Measurements from ENCODE around the gene DPYSL5. TPM values are rescaled to one million over a fixed set of nuclear protein-coding genes. Genes with fewer than 3 reads are reported as not detected.

The DPYSL5 gene
- total RNA-seq, 1 donor from 2014 or later: 0.63 TPM

DNA sequence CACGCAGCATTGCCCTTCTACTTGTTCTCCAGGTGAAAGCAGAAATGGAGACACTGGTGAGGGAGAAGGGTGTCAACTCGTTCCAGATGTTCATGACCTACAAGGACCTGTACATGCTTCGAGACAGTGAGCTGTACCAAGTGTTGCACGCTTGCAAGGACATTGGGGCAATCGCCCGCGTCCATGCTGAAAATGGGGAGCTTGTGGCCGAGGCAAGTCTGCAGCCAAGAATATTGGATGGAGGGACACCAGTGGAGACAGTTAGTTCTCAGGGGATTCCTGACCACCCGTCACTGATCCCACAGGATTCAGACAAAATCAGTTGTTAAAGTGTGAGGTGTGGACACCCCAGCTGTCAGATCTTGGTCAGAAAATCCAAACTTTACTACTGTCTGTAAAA is 79.3 kb downstream of the DPYSL5 start:
- DNase-seq (ENCODE audit: low read depth): no peak
- H3K4me3 ChIP-seq (ENCODE audit: low read depth, low read length): no peak overlapping the region
- TF ChIP-seq CTCF (conservative IDR thresholded peaks at IDR 0.05; ENCODE audit: low read depth, low read length): no peak

GRCh38 chr2:26932974-26933373 is 85.0 kb downstream of the DPYSL5 start:
- no peak for TF ChIP-seq CTCF (conservative IDR thresholded peaks at IDR 0.05; ENCODE audit: low read depth, low read length)
- H3K4me3 ChIP-seq (ENCODE audit: low read depth, low read length): no peak overlapping the region
- no peak for DNase-seq (ENCODE audit: low read depth)

DNA sequence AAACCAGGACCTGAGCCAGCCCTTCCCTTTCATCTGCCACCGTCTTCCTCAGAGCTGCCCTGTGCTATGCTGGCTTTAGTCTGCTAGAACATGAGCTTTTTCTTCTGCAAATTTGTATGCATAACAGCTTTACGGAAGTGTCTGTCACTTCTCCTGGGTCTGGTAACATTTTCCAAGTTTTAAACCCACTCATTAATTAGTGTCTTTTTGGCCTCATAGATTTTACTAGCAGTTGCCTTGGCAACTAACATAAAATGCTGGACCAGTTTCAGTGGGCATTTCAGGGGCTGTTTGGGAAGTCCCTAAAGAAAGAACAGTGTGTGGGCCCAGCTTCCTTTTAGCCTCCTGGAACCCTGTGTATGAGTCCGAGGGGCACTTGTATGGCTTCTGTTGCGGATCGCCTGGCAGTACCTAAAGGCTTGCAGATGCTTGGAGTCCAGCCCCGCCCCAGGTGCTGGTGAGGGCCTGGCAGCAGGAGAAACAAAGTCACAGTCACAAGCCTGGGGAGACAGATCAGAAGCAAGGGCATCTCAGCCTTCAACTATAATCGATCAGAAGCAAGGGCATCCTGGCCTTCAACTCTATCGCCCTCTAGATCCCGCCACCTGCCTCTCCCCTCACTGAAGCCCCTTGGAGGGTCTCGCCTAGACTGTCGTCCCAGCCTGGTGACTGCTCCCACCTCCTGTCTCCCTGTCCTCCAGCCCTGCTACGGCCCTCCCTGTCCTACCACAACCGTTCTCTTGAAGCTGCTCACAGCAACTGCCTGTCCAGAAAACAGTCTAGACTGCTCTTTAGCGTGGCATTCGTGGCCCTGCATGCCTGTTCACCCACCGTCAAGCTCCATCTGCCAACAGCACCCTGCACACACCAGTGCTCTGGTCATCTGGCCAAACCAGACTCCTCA is 85.8 kb downstream of the DPYSL5 start:
- TF ChIP-seq CTCF (conservative IDR thresholded peaks at IDR 0.05; ENCODE audit: low read depth, low read length): no peak
- H3K4me3 ChIP-seq (ENCODE audit: low read depth, low read length): no peak overlapping the region
- no peak for DNase-seq (ENCODE audit: low read depth)

DNA sequence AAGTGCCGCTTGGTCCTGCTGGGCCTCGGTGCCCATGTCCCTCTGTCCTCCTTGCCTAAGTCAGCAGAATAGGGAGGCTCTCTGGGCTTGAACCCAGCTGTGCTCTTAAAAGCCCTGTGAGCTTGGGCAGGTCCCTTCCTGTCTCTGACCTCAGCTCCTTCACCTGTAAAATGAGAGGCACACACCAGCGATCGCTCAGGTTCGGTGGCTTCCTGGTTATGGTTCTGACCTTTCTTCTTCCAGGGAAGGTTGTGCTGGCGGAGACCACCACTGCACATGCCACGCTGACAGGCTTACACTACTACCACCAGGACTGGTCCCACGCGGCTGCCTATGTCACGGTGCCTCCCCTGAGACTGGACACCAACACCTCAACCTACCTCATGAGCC is 86.4 kb downstream of the DPYSL5 start:
- no peak overlapping the region for H3K4me3 ChIP-seq (ENCODE audit: low read depth, low read length)
- no peak for DNase-seq (ENCODE audit: low read depth)
- no peak for TF ChIP-seq CTCF (conservative IDR thresholded peaks at IDR 0.05; ENCODE audit: low read depth, low read length)

DNA sequence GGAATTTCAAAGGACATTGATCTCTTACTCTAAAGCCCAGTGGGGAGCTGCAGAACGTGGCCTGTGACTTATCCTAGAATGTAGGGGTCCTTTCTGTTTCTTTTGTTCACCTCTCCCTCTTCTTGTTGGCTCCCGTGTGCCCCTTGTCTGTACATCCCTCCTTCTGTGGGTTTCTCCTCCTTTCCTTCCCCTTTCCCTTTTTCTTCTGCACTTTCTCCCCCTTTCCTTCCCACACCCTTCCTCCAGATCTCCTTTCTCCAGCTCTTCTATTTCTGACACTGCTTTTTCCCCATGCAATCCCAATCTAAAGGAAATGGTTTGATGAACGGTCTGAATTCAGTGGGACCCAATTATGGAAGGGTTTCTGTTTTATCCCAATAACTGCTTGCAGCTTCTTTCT is 87.1 kb downstream of the DPYSL5 start:
- no peak for DNase-seq (ENCODE audit: low read depth)
- H3K4me3 ChIP-seq (ENCODE audit: low read depth, low read length): no peak overlapping the region
- TF ChIP-seq CTCF (conservative IDR thresholded peaks at IDR 0.05; ENCODE audit: low read depth, low read length): no peak

DNA sequence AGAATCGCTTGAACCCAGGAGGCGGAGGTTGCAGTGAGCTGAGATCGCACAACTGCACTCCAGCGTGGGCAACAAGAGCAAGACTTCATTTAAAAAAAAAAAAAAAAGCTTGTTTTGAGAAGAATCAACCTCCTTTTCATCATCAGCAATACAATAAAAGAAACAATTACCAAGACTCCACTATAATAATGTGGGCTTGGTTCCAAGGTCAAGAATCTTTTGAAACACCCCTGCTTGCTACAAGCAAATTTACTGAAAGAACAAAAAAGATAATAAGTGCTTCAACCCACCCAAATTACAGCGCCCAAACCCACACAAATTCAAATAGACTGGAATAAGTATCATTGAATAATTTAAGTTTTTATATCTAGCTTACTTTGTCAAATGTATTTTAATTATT is 88.9 kb downstream of the DPYSL5 start:
- no peak for DNase-seq (ENCODE audit: low read depth)
- H3K4me3 ChIP-seq (ENCODE audit: low read depth, low read length): no peak overlapping the region
- no peak for TF ChIP-seq CTCF (conservative IDR thresholded peaks at IDR 0.05; ENCODE audit: low read depth, low read length)
